A673 (cell line): ENCODE data around the gene P2RY2.

Experiments
- EZH2 ChIP-seq: fragments of 200-600 bp; sonication (generic); IDR thresholded peaks from 2 replicates; pipeline ENCODE4 v1.6.1; 2017; ENCODE audit warnings: borderline replicate concordance, low read depth, mild to moderate bottlenecking, mixed read lengths, antibody characterized with exemption, low read length; ENCODE audit not compliant: poor library complexity, severe bottlenecking
- TF ChIP-seq, protein P1 (sequence below): fragments of 300-800, 200-600 bp; sonication (generic); conservative IDR thresholded peaks from 2 replicates; pipeline ENCODE4 v1.5.1; 2017; ENCODE audit warnings: low read depth, mild to moderate bottlenecking, antibody characterized with exemption, low read length, moderate library complexity, mixed read lengths

DNA sequence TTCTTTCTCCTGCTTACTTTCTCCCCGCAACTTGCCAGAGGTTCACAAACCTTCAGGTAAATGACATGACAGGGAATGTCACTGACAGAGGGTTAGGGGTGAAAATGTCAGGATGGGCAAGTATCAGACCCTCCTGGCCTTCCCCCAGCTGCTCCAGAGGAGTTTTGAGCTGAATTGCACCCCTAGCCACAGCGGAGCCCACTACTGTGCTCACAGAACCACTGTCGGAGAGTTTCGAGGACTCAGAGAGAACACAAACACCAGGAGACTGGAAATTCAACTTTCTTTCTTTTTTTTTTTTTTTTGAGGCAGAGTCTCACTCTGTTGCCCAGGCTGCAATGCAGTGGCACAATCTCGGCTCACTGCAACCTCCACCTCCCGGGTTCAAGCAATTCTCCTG lies 21.5 kb upstream of the P2RY2 start:
- TF ChIP-seq, protein P1, sequence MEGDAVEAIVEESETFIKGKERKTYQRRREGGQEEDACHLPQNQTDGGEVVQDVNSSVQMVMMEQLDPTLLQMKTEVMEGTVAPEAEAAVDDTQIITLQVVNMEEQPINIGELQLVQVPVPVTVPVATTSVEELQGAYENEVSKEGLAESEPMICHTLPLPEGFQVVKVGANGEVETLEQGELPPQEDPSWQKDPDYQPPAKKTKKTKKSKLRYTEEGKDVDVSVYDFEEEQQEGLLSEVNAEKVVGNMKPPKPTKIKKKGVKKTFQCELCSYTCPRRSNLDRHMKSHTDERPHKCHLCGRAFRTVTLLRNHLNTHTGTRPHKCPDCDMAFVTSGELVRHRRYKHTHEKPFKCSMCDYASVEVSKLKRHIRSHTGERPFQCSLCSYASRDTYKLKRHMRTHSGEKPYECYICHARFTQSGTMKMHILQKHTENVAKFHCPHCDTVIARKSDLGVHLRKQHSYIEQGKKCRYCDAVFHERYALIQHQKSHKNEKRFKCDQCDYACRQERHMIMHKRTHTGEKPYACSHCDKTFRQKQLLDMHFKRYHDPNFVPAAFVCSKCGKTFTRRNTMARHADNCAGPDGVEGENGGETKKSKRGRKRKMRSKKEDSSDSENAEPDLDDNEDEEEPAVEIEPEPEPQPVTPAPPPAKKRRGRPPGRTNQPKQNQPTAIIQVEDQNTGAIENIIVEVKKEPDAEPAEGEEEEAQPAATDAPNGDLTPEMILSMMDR = no peak
- TF ChIP-seq EZH2 = no peak
